HG02678 (cell line): Measurements from ENCODE around the gene ZNF606.

Source experiments
- ATAC-seq: cut with Tn5 transposase; IDR thresholded peaks from one replicate; pipeline ENCODE4 v1.9.1; 2021; ENCODE audit warnings: mild to moderate bottlenecking, moderate library complexity; ENCODE audit not compliant: unreplicated experiment

ZNF606 gene

GRCh38 chr19:58002384-58003173 is at the start of gene ZNF606:
Gene ZNF606, minus strand, starts transcription at chr19:58002820. Its CDS starts 1,501 bp downstream, at chr19:58001319.
- ATAC-seq = peak; percentile 96

- ATAC-seq = no peak
Observed at GRCh38 chr19:58052256-58052655, 49.6 kb upstream of the ZNF606 start.

DNA sequence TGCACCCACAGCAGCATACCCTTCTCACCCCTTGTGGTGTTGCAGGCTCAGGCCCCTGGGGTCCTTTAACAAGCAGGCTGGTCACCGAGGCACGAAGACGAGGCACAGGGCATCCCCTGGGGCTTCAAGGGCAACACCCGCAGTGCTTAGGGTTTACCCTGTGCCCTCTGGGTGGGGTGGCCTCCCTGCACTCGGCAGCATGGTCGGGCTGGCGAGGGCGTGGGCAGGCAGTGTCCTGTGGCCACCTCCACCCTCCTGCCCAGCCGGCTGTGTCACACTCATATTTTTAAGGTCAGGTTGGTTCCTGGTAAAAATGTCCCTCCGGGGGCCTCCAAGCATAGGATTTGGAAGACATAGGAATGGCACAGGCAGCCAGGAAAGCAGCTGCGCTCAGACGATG is 45.1 kb upstream of the ZNF606 start:
- ATAC-seq = no peak

DNA sequence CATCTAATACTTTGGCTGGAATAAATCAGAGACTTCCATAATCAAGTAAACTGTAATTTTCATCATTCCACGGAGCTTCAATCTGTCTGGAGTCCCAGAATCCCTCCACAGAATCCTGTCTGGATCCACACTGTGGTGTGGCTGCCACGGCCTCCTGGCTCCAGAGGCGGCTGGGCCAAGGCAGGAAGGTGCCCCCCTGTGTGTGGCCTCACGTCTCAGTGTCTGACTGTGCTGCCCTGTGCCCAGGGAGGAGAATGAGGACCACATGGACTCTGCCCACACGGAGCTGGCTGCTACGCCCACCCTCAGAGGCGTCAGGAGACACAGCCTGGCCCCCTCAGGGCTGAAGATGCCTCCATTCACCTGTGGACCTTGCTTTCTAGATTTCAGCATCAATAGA is 44.2 kb upstream of the ZNF606 start:
- no peak for ATAC-seq

DNA sequence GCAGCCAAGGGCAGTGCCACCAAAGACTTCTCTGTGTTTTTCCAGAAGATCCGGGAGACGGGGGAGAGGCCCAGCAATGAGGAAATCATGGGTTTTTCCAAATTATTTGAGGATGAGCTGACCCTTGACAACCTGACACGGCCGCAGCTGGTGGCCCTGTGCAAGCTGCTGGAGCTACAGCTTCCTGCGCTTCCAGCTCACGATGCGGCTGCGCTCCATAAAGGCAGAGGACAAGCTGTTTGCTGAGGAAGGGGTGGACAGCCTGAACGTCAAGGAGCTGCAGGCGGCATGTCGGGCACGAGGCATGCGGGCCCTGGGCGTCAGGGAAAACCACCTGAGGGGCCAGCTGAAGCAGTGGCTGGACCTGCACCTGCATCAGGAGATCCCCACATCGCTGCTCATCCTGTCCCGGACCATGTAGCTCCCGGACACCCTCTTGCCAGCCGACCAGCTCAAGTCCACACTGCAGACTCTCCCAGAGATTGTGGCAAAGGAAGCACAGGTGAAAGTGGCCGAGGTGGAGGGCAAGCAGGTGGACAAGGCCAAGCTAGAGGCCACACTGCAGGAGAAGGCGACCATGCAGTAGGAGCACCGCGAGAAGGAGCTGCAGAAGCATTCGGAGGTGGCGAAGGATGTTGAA is 42.9 kb upstream of the ZNF606 start:
- no peak for ATAC-seq

- ATAC-seq = no peak
Observed at GRCh38 chr19:58044886-58045285, 42.3 kb upstream of the ZNF606 start.

GRCh38 chr19:58044391-58044790 is 41.8 kb upstream of the ZNF606 start:
- no peak for ATAC-seq

GRCh38 chr19:58042495-58043340 is 40.1 kb upstream of the ZNF606 start:
- ATAC-seq = no peak

DNA sequence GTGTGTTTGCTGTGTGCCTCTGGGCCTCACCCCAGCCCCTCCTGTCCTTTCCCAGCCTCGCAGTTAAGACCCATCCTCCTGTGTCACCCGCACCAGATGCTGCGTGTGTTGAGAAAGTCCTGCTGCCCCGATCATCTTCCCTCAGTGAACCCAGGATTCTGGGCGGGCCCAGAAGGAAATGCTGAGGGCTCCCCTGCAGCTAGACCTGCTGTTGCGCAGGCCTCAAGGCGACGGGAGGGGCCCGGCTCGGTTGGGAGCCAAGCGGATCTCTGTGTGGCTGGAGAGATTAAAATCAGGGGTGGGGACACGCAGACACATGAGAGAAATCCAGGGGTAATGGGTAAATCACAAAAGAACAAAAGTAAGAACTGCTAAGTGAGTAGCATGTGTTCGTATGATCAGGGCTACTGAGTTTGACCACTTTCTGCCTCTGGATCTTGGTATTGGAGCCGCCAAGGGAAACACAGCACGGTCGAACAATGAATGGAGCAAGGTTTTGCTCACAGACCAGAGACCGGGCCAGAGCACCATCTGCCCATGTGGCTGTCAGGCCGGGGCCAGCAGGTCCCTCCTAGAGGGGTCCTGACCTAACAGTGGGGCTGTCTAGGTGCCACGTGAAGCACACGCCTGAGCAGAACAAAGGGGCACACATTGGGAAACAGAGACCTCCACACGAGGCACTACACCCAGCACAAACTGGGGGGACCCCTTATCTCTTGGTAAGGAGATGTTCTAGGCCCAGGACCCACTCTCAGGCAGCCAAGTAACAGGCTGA is 38.3 kb upstream of the ZNF606 start:
- no peak for ATAC-seq

DNA sequence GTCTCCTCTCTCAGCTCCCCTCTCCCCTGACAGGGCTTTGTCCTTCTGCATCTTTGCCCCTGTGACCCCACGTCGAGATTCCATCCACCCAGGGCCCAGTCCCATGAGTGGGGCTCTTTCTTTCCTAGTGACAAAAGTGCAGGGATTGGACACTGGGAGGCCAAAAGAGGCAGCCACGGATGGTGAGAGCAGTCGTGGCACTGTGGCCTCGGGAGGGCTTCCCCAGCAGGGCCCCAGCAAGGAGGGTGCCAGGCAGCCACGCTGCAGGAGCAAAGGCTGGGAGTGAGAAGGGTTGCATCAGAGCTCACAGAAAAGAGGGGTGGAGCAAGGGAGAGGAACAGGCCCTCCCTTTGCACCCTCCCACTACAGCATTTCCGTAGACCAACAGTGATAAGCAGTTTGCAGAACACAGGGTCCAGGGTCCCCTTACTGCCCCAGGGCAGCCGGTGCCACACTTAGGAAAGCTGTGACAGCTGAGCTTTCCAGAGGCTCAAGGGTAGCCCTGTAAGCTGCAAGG is 36.1 kb upstream of the ZNF606 start:
- no peak for ATAC-seq

DNA sequence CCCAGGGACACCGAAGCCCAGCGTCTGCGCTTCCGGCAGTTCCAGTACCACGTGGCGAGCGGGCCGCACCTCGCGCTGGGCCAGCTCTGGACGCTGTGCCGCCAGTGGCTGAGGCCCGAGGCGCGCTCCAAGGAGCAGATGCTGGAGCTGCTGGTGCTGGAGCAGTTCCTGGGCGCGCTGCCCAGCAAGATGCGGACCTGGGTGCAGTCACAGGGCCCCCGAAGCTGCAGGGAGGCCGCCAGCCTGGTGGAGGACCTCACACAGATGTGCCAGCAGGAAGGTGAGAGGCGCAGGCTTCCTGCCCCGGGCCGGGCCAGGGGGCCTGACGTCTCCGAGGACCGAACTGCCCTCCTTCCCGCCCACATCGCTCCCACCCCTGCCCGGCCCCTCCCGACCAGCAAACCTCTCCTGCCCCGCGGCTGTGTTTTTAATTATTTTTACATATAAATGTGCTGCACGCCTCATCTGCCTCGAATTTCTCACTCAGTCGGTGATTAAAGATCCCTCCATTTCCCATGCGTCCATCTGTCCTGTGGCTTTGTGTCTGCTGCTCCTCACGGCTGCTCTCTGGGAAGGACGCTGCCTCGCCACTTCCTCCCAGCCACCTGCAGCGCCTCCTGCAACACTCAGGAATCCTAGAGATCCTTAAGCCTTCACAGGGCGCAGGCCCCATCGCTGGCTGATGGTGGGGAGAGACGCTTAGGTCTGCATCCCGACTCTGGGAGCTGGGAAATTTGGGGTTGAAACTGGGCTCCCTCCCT is 35.5 kb upstream of the ZNF606 start:
- ATAC-seq = no peak

GRCh38 chr19:58035863-58036262 is 33.2 kb upstream of the ZNF606 start:
- ATAC-seq = no peak

- ATAC-seq = no peak
Observed at GRCh38 chr19:58034477-58034793, 31.8 kb upstream of the ZNF606 start.

- ATAC-seq = no peak
Observed at GRCh38 chr19:58033741-58034476, 31.3 kb upstream of the ZNF606 start, which contains the start of gene ZSCAN1. Gene ZSCAN1, plus strand, starts transcription at chr19:58034025. Its CDS starts 3,812 bp downstream, at chr19:58037837.

- no peak for ATAC-seq
Observed at GRCh38 chr19:58024661-58025060, 22.0 kb upstream of the ZNF606 start.

DNA sequence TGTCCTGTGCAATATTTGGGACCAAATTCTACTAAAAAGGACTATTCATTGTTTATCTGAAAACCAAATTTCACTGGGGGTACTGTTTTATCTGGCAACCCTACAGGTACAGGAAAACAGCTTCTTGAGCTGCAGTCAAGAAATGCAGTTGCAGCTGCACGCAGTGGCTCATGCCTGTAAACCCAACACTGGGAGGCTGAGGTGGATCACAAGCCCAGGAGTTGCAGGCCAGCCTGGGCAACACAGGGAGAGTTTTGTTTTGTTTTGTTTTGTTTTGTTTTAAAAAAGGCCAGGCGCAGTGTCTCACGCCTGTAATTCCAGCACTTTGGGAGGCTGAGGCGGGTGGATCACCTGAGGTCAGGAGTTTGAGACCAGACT is 19.7 kb upstream of the ZNF606 start:
- no peak for ATAC-seq

DNA sequence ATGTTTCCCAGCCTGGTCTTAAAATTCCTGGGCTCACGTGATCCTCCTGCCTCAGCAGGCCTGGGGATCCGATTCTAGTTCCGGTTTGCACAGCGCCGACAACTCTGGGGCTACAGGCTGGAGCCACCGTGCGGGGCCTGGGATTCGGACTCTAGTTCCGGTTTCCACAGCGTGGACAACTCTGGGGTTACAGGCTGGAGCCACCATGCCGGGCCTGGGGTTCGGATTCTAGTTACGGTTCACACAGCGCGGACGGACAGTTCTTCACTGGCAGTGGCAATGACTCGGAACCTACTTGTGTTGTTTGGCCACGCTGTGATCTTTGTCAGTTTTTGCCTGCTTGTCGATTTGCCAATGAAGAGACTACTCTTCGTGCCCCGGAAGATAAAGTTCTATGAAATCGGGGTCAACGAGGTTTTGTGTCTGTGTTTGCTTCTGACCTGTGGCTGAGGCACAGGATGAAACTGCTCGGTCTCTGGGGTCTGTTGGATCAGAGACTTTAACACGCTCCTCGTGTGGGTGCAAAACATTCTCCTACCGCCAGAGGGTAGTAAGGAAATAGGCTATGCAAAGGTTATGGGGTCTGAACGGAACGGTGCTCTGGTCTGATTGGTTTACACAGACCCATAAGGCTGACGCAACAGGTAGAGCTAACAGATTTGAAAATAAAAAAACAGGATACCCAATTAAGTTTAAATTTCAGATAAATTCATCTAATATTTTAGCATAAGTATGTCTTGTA is 19.1 kb upstream of the ZNF606 start:
- ATAC-seq = no peak

GRCh38 chr19:58020129-58020528 is 17.5 kb upstream of the ZNF606 start:
- no peak for ATAC-seq

- no peak for ATAC-seq
Observed at GRCh38 chr19:58014141-58014540, 11.5 kb upstream of the ZNF606 start.
